Measurements from ENCODE around the gene CAMKK1. TPM values are rescaled to one million over a fixed set of nuclear protein-coding genes. Genes with fewer than 3 reads are reported as not detected.

CAMKK1 gene
- total and polyA plus RNA-seq, 9 donors = 2.8 to 15.1 (median 7.1) TPM

- intact Hi-C loops (cut with DNase I) = loop anchor here (5.0 to 10.0 kb wide), 4 partner anchors 48 to 94 kb away; no protein-coding TSS in a partner anchor
- no peak for TF ChIP-seq POLR2A (IDR thresholded peaks at IDR 0.05)
- TF ChIP-seq EP300 (IDR thresholded peaks at IDR 0.05) = no peak
- TF ChIP-seq CTCF (IDR thresholded peaks at IDR 0.05) = no peak
- Histone ChIP-seq H3K27ac (no peak overlapping the region), H3K9me3 (no peaks in the 10 kb centered on the region), H3K4me1 (ENCODE audit: insufficient read depth) (peaks cover 12% of the 10 kb centered on the region), H3K4me3 (no peak overlapping the region), H3K27me3 (no peaks in the 10 kb centered on the region), H3K36me3 (no peaks in the 10 kb centered on the region)
- WGBS, 3 donors = 89 to 97% (median 96%) methylated on average over 2 of the region's 2 CpGs
- no peak for DNase-seq
Measured at GRCh38 chr17:3912827-3913226, 20.0 kb upstream of the CAMKK1 start.

- TF ChIP-seq CTCF (IDR thresholded peaks at IDR 0.05) = no peak
- Histone ChIP-seq H3K9me3 (no peaks in the 10 kb centered on the region), H3K36me3 (no peaks in the 10 kb centered on the region), H3K27ac (no peak overlapping the region), H3K4me1 (ENCODE audit: insufficient read depth) (peaks cover 2% of the 10 kb centered on the region), H3K4me3 (no peak overlapping the region), H3K27me3 (no peaks in the 10 kb centered on the region)
- DNase-seq = no peak
- intact Hi-C loops (cut with DNase I) = loop anchor here (5.0 to 10.0 kb wide), 4 partner anchors 47 to 96 kb away; no protein-coding TSS in a partner anchor
- WGBS, 3 donors = 67 to 77% (median 76%) methylated on average over 30 of the region's 30 CpGs
Measured at GRCh38 chr17:3911271-3912053, 18.6 kb upstream of the CAMKK1 start.

GRCh38 chr17:3910420-3911270 lies 17.8 kb upstream of the CAMKK1 start:
- H3K36me3 ChIP-seq = no peaks in the 10 kb centered on the region
- TF ChIP-seq CTCF (IDR thresholded peaks at IDR 0.05) = no peak
- no peak for TF ChIP-seq POLR2A (IDR thresholded peaks at IDR 0.05)
- no peak for TF ChIP-seq EP300 (IDR thresholded peaks at IDR 0.05)
- H3K4me3 ChIP-seq = no peak overlapping the region
- WGBS, 3 donors = 80 to 90% (median 81%) methylated on average over 11 of the region's 11 CpGs
- intact Hi-C loops (cut with DNase I) = loop anchor here (5.0 to 10.0 kb wide), 4 partner anchors 46 to 97 kb away; no protein-coding TSS in a partner anchor
- no peaks in the 10 kb centered on the region for H3K4me1 ChIP-seq (ENCODE audit: insufficient read depth)
- no peaks in the 10 kb centered on the region for H3K9me3 ChIP-seq
- no peak overlapping the region for H3K27ac ChIP-seq
- no peaks in the 10 kb centered on the region for H3K27me3 ChIP-seq
- DNase-seq = no peak

GRCh38 chr17:3909257-3909656 lies 16.4 kb upstream of the CAMKK1 start:
- 89 to 92% (median 91%) methylated on average over 12 of the region's 12 CpGs for WGBS, 3 donors
- no peak for TF ChIP-seq EP300 (IDR thresholded peaks at IDR 0.05)
- no peak for TF ChIP-seq POLR2A (IDR thresholded peaks at IDR 0.05)
- no peaks in the 10 kb centered on the region for H3K27me3 ChIP-seq
- no peaks in the 10 kb centered on the region for H3K9me3 ChIP-seq
- H3K36me3 ChIP-seq = no peaks in the 10 kb centered on the region
- intact Hi-C loops (cut with DNase I) = no loop called here
- H3K27ac ChIP-seq = no peak overlapping the region
- no peak overlapping the region for H3K4me3 ChIP-seq
- no peaks in the 10 kb centered on the region for H3K4me1 ChIP-seq (ENCODE audit: insufficient read depth)
- no peak for DNase-seq

Measured in ovary (tissue), 9 donors.